B cell (primary cell): ENCODE results near the gene PSME1. TPM values are rescaled to one million over a fixed set of nuclear protein-coding genes. Genes with fewer than 3 reads are reported as not detected.

Experiments
- ATAC-seq: fragments of 200-7000 bp; cut with Tn5 transposase; one replicate; pipeline ENCODE4 v1.10.0; 2021; ENCODE audit warnings: low read depth, mild to moderate bottlenecking, moderate number of reproducible peaks, moderate library complexity
- CTCF ChIA-PET: fragments of 350-600 bp; sonication (Branson Sonifier 250); formaldehyde crosslinking; loops from one replicate; lab custom pipeline; 2021; ENCODE audit warnings: antibody characterized with exemption, inconsistent platforms; lab: Charles Lee
- POLR2A ChIA-PET: fragments of 350-600 bp; sonication (Branson Sonifier 250); formaldehyde crosslinking; loops from one replicate; lab custom pipeline; 2021; ENCODE audit warnings: antibody characterized with exemption; lab: Charles Lee
- DNase-seq: peaks from one replicate; pipeline ENCODE4 v3.0.0; 2013
- H2AFZ ChIP-seq: 2 replicates; pipeline ENCODE4 v1.6.1; 2012; ENCODE audit warnings: mild to moderate bottlenecking, low read depth, low read length; ENCODE audit not compliant: insufficient read depth, poor library complexity, severe bottlenecking
- H3K27ac ChIP-seq, 2 donors: 1 replicate in 1 of 2; 2 replicates in 1 of 2; pipeline ENCODE4 v1.5.1; 2012 to 2013; ENCODE audit warnings: low read length in 2 of 2, mild to moderate bottlenecking in 2 of 2, moderate library complexity in 1 of 2
- H3K27me3 ChIP-seq, 4 experiments: fragments of 200-600 bp in 1 of 4; sonication (generic) in 1 of 4; replicated peaks in 1 of 4; 1 replicate in 2 of 4; 2 replicates in 2 of 4; pipeline versions ENCODE4 v1.6.1 to v1.7.0; 2013 to 2016; ENCODE audit warnings: low read length in 3 of 4, mild to moderate bottlenecking in 2 of 4, mixed read lengths in 1 of 4, moderate library complexity in 1 of 4; ENCODE audit not compliant: insufficient read depth in 4 of 4, control insufficient read depth in 3 of 4; ENCODE audit errors: control extremely low read depth in 1 of 4
- H3K36me3 ChIP-seq, 2 experiments: replicated peaks in 1 of 2; 1 replicate in 1 of 2; 2 replicates in 1 of 2; pipeline versions ENCODE4 v1.6.1 to v1.7.1; 2013; ENCODE audit warnings: low read length in 1 of 2; ENCODE audit not compliant: insufficient read depth in 2 of 2, control insufficient read depth in 1 of 2; ENCODE audit errors: control extremely low read depth in 1 of 2, extremely low read depth in 1 of 2
- H3K4me1 ChIP-seq, 2 donors: fragments of 200-600 bp in 1 of 2; sonication (generic) in 1 of 2; 1 replicate in 1 of 2; 2 replicates in 1 of 2; pipeline versions ENCODE4 v1.5.1 to v1.6.1; 2013 to 2017; ENCODE audit warnings: low read length in 2 of 2; ENCODE audit not compliant: control insufficient read depth in 2 of 2, insufficient read depth in 2 of 2
- H3K4me2 ChIP-seq: replicated peaks from 2 replicates; pipeline ENCODE3; 2012; ENCODE audit warnings: mild to moderate bottlenecking, low read depth, low read length; ENCODE audit not compliant: poor library complexity, severe bottlenecking
- H3K4me3 ChIP-seq, 5 experiments: fragments of 200-600 bp in 1 of 5; sonication (generic) in 1 of 5; 1 replicate in 3 of 5; 2 replicates in 2 of 5; pipeline versions ENCODE4 v1.5.1 to v1.7.0; 2011 to 2016; ENCODE audit warnings: low read length in 4 of 5, mild to moderate bottlenecking in 4 of 5, low read depth in 2 of 5, control low read depth in 1 of 5, moderate library complexity in 1 of 5; ENCODE audit not compliant: insufficient read depth in 1 of 5; ENCODE audit errors: control extremely low read depth in 1 of 5, extremely low read depth in 1 of 5
- H3K79me2 ChIP-seq: fragments of 200-600 bp; sonication (generic); one replicate; pipeline ENCODE4 v1.6.0; 2016; ENCODE audit warnings: low read length; ENCODE audit not compliant: control insufficient read depth, insufficient read depth
- H3K9ac ChIP-seq: fragments of 200-600 bp; sonication (generic); 2 replicates; pipeline ENCODE4 v1.6.1; 2017; ENCODE audit warnings: mild to moderate bottlenecking, low read length, moderate library complexity
- H3K9me3 ChIP-seq, 3 donors: one replicate each; pipeline versions ENCODE4 v1.6.1 to v1.7.1; 2013; ENCODE audit warnings: low read length in 2 of 3; ENCODE audit not compliant: control insufficient read depth in 2 of 3, insufficient read depth in 1 of 3; ENCODE audit errors: control extremely low read depth in 1 of 3
- H4K20me1 ChIP-seq: 2 replicates; pipeline ENCODE4 v1.6.0; 2012; ENCODE audit warnings: mild to moderate bottlenecking, low read length; ENCODE audit not compliant: insufficient read depth, control insufficient read depth, poor library complexity, severe bottlenecking
- H3K27ac Mint-ChIP-seq: one replicate; pipeline ENCODE4 v1.8.0; 2021; ENCODE audit warnings: mixed read lengths
- H3K27me3 Mint-ChIP-seq: one replicate; pipeline ENCODE4 v1.8.0; 2021; ENCODE audit warnings: mixed read lengths
- H3K4me1 Mint-ChIP-seq: one replicate; pipeline ENCODE4 v1.8.0; 2021; ENCODE audit warnings: mixed read lengths
- H3K4me3 Mint-ChIP-seq: one replicate; pipeline ENCODE4 v1.8.0; 2021; ENCODE audit warnings: mixed read lengths
- H3K9me3 Mint-ChIP-seq: one replicate; pipeline ENCODE4 v1.8.0; 2022; ENCODE audit warnings: mixed read lengths; ENCODE audit not compliant: insufficient read depth
- CTCF ChIP-seq: fragments of 200-600 bp; IDR thresholded peaks from one replicate; pipeline ENCODE4 v1.8.0; 2022; ENCODE audit warnings: antibody characterized with exemption, mild to moderate bottlenecking
- EZH2 ChIP-seq: IDR thresholded peaks from 2 replicates; pipeline ENCODE4 v1.6.1; 2012; ENCODE audit warnings: borderline replicate concordance, low read depth, mild to moderate bottlenecking, moderate library complexity, low read length; ENCODE audit not compliant: insufficient read depth, poor library complexity, severe bottlenecking
- WGBS: methylation state at CpG from one replicate; pipeline ENCODE4 v1.1.5; 2013; ENCODE audit warnings: missing lambda C conversion rate; ENCODE audit not compliant: insufficient coverage; 5-methylcytosine and 5-hydroxymethylcytosine counted together
- intact Hi-C: fragments of 100-400 bp; cut with micrococcal nuclease; formaldehyde crosslinking; loops from one replicate; pipeline ENCODE4 v1.10.0; 2022
- polyA plus RNA-seq: library from polyadenylated mRNA; depleted of rRNA; stranded (reverse); fragments of >200 nt; gene quantifications from 2 replicates; pipeline ENCODE4 v1.2.3, GENCODE V29; 2012
- total RNA-seq, 2 donors: library from RNA; stranded (reverse); fragments of 120-200 nt in 1 of 2; gene quantifications; 1 replicate in 1 of 2; 2 replicates in 1 of 2; pipeline versions ENCODE4 v1.2.3 to v1.2.4, GENCODE V29; 2013 to 2022

The PSME1 gene
- total and polyA plus RNA-seq, 2 donors (not counting 1 experiment from before 2014, with no cell fraction given) = 237 to 257 TPM

GRCh38 chr14:24176599-24176998, 40.6 kb downstream of the PSME1 start:
- Histone ChIP-seq H3K27me3 (no peaks in the 10 kb centered on the region), H4K20me1 (no peaks in the 10 kb centered on the region), H3K9me3 (no peaks in the 10 kb centered on the region), H3K4me3 (no peak overlapping the region), H3K4me2 (no peak overlapping the region), H3K4me1 (peaks cover 8 to 14% of the 10 kb centered on the region in 2 donors), H2AFZ (no peak overlapping the region), H3K79me2 (no peaks in the 10 kb centered on the region), H3K9ac (no peak overlapping the region), H3K36me3 (peaks cover 1 to 38% of the 10 kb centered on the region in 2 experiments), H3K27ac (no peak overlapping the region)
- intact Hi-C loops = no loop called here
- ChIA-PET POLR2A (interaction anchor here (0.6 to 1.7 kb wide), 2 partner anchors 16 to 66 kb away, joined by 4 to 5 read pairs; partner anchors contain the start of gene IRF9), CTCF (interaction anchor here (1.1 kb wide), 1 partner anchor 86 kb away, joined by 4 read pairs; no protein-coding TSS in a partner anchor)
- no peaks in the 10 kb centered on the region for H3K27me3 Mint-ChIP-seq
- TF ChIP-seq EZH2 = no peak
- no peak for ATAC-seq
- 98% methylated on average over 5 of the region's 5 CpGs for WGBS
- peaks cover 20% of the 10 kb centered on the region for H3K4me1 Mint-ChIP-seq
- H3K9me3 Mint-ChIP-seq = no peaks in the 10 kb centered on the region
- H3K27ac Mint-ChIP-seq = no peak overlapping the region
- DNase-seq = no peak
- no peak overlapping the region for H3K4me3 Mint-ChIP-seq

- WGBS = no CpG with 5 or more reads among the region's 12 CpGs
- Histone ChIP-seq H4K20me1 (no peaks in the 10 kb centered on the region), H3K9ac (no peak overlapping the region), H2AFZ (no peak overlapping the region), H3K27me3 (no peaks in the 10 kb centered on the region), H3K4me3 (no peak overlapping the region), H3K36me3 (peaks cover 3 to 44% of the 10 kb centered on the region in 2 experiments), H3K79me2 (no peaks in the 10 kb centered on the region), H3K27ac (no peak overlapping the region), H3K4me2 (no peak overlapping the region), H3K4me1 (peaks cover 5 to 9% of the 10 kb centered on the region in 2 donors), H3K9me3 (no peaks in the 10 kb centered on the region)
- DNase-seq (no peak), ATAC-seq (no peak)
- H3K4me3 Mint-ChIP-seq = no peak overlapping the region
- H3K27me3 Mint-ChIP-seq = no peaks in the 10 kb centered on the region
- no peak overlapping the region for H3K27ac Mint-ChIP-seq
- CTCF ChIA-PET = interaction anchor here (1.1 kb wide), 1 partner anchor 86 kb away, joined by 4 read pairs; no protein-coding TSS in a partner anchor
- intact Hi-C loops = no loop called here
- no peak for TF ChIP-seq CTCF
- TF ChIP-seq EZH2 = no peak
- no peaks in the 10 kb centered on the region for H3K9me3 Mint-ChIP-seq
- POLR2A ChIA-PET = interaction anchor here (1.7 kb wide), 1 partner anchor 16 kb away, joined by 4 read pairs; the partner anchor contains the start of gene IRF9
- peaks cover 13% of the 10 kb centered on the region for H3K4me1 Mint-ChIP-seq
Measured at GRCh38 chr14:24177041-24177825, 41.2 kb downstream of the PSME1 start.
